Measurements from ENCODE around the gene KLK10.
"Not testable (repeated sequence)": the region's sequence is repeated elsewhere in the genome, so short reads cannot be mapped to it uniquely, and the experiment has no call there.

KLK10 gene

DNA sequence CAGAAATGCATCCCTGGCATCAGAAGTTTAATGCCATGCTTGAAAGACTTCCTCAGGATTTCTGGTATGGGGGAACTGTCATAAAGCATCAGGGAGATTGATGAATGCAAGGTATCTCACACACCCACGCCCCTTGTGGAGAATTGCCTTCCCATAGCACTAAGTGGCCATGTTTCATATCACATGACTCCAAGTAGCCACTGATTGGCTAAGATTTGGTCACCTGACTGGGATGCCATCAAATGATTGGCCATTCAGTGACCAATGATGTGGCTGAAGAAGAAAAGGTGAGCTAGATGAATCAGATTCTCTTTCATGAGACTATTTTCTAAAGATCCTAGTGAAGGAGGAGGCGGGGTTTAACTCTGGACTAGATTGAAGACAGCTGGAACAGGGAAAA, 25.4 kb downstream of the KLK10 start:
- no peak for DNase-seq (ENCODE audit: insufficient read length, low spot score)
- TF ChIP-seq, protein P1, sequence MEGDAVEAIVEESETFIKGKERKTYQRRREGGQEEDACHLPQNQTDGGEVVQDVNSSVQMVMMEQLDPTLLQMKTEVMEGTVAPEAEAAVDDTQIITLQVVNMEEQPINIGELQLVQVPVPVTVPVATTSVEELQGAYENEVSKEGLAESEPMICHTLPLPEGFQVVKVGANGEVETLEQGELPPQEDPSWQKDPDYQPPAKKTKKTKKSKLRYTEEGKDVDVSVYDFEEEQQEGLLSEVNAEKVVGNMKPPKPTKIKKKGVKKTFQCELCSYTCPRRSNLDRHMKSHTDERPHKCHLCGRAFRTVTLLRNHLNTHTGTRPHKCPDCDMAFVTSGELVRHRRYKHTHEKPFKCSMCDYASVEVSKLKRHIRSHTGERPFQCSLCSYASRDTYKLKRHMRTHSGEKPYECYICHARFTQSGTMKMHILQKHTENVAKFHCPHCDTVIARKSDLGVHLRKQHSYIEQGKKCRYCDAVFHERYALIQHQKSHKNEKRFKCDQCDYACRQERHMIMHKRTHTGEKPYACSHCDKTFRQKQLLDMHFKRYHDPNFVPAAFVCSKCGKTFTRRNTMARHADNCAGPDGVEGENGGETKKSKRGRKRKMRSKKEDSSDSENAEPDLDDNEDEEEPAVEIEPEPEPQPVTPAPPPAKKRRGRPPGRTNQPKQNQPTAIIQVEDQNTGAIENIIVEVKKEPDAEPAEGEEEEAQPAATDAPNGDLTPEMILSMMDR (IDR thresholded peaks at IDR 0.05; ENCODE audit: insufficient read depth, missing control alignments): no peak
- FAIRE-seq: no peak

DNA sequence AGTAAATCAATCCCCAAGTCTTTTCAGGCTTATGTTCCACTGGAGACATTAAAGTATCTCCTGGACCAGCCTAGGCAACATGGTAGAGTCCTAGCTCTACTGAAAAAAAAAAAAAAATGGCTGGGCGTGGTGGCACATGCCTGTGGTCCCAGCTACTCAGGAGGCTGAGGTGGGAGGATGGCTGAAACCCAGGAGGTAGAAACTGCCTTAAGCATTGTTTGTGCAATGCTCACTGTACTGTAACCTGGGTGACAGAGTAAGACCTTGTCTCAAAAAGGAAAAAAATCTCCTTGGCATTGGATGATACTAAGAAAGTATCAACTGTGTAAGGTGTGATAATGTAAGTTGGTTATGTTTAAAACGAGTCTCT, 26.9 kb downstream of the KLK10 start:
- DNase-seq (ENCODE audit: insufficient read length, low spot score) (no peak), FAIRE-seq (no peak)
- TF ChIP-seq, protein P1 (IDR thresholded peaks at IDR 0.05; ENCODE audit: insufficient read depth, missing control alignments): no peak

DNA sequence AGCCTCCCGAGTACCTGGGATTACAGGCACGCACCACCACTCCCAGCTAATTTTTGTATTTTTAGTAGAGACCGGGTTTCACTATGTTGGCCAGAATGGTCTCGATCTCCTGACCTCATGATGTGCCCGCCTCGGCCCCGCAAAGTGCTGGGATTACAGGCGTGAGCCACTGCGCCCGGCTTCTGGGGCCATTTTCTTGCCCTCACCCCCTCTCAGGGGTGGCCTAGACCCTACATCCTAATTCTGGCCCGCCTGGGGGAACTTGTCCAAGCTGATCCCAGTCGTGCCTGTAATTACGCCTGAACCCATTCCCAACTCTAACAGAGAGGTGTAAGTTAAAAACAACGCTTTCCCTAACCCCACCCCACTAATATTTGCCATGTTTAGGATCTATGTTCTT, 35.1 kb downstream of the KLK10 start:
- FAIRE-seq: not testable (repeated sequence)

DNA sequence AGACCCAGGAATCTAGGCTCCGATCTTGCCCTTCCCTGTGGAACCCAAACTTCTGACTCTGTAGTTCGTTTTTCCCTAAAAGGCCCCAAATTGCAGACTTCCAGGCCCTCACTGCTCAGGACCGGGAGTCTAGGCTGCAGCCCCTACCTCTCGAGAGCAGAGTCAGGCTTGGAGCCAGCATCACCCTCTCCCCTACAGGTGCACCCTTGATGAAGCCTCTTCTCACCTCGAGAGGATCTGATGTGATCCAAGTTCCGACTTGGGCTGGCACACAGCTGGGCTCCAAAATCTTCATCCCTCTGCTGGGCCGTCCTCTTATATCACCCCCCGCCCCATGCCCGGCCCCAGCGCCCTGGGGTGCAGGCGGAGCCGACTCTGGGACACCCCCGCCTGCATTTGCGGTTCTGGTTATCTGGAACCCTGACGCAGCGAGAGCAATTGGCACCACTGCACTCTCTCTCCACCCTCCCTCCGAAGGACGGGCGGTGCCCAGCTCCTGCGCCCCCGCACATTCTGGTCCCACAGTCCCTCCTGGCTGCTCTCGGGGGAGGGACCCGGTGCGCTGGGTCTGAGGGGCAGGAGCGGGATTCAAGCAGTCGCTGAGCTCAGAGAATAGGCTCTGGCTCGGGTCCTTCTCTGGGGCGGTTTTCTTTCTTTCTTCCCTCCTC, 35.8 kb downstream of the KLK10 start, which contains the start of gene KLK7:
KLK7 (minus strand) TSS at position 293 of the 668 bp plus-strand sequence. CDS start 1,518 bp downstream, outside the sequence.
- DNase-seq (ENCODE audit: insufficient read length, low spot score) (no peak), FAIRE-seq (no peak)
- TF ChIP-seq, protein P1 (IDR thresholded peaks at IDR 0.05; ENCODE audit: insufficient read depth, missing control alignments): no peak

More for the DNA sequence above, 35.1 kb downstream of the KLK10 start:
- DNase-seq (ENCODE audit: insufficient read length, low spot score): not testable (repeated sequence)

DNA sequence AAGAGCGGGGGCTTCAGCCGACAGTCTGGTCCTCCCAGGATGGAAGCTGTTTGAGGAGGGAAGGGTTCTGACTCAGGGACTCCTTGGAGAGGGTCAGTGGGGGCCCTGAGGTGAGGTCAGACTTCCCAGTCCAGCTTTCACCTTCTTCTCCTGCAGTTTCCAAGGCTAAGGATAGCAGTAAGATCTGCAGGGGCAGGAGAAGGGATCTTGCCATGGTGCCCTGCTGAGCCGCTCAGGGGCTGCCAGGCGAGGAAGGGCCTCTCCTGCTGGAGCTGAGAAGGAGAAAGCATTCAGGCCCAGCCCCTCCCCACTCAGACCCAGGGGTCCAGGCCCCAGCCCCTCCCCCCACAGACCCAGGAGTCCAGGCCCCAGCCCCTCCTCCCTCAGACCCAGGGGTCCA, 37.3 kb downstream of the KLK10 start:
- DNase-seq (ENCODE audit: insufficient read length, low spot score): no peak
- TF ChIP-seq, protein P1 (IDR thresholded peaks at IDR 0.05; ENCODE audit: insufficient read depth, missing control alignments): no peak
- FAIRE-seq: no peak

DNA sequence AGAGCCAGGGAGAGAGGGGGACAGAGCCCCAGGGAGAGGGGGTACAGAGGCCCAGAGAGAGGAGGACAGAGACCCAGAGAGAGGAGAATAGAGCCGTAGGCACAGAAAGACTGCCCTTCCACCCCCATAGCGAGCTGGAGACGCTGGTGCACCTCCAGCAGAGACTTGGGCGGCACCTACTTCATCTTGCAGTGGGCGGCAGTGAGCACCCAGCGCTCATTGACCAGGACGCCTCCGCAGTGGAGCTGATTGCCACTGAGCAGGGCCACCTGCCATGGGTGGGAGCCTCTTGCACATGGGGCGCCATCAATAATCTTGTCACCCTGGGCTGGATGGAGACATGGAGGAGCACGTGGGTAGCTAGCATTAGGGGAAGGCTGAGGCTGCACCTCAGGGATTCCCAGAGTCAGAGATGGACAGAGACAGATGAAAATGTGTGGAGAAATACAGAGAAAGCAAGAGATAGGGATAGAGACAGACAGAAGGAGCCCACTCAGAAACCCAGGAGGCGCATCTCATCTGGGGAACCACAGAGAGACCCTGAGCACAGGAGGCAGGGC, 37.8 kb downstream of the KLK10 start:
- FAIRE-seq (no peak), DNase-seq (ENCODE audit: insufficient read length, low spot score) (no peak)
- TF ChIP-seq, protein P1 (IDR thresholded peaks at IDR 0.05; ENCODE audit: insufficient read depth, missing control alignments): no peak

DNA sequence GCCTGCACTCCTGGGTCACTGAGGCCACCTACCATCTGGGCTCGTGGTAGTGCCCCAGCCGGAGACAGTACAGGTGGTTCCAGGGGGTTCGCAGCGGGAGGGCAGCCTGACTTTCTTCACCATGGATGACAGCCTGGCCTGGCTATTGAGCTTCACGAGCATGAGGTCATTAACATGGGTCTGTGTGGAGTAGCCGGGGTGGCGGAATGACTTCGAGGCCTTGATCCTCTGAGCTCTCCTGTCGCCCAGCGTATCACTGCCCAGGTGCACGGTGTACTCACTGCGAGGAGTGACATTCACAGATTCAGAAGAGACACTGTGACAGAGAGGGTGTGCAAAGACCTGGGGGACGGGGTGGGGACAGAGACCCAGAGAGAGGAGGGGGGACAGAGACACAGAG, 39.3 kb downstream of the KLK10 start:
- TF ChIP-seq, protein P1 (IDR thresholded peaks at IDR 0.05; ENCODE audit: insufficient read depth, missing control alignments): no peak
- FAIRE-seq (no peak), DNase-seq (ENCODE audit: insufficient read length, low spot score) (no peak)
